Measurements from ENCODE around the gene PPP4R4.
"Not testable (repeated sequence)": the region's sequence is repeated elsewhere in the genome, so short reads cannot be mapped to it uniquely, and the experiment has no call there.

Gene PPP4R4

DNA sequence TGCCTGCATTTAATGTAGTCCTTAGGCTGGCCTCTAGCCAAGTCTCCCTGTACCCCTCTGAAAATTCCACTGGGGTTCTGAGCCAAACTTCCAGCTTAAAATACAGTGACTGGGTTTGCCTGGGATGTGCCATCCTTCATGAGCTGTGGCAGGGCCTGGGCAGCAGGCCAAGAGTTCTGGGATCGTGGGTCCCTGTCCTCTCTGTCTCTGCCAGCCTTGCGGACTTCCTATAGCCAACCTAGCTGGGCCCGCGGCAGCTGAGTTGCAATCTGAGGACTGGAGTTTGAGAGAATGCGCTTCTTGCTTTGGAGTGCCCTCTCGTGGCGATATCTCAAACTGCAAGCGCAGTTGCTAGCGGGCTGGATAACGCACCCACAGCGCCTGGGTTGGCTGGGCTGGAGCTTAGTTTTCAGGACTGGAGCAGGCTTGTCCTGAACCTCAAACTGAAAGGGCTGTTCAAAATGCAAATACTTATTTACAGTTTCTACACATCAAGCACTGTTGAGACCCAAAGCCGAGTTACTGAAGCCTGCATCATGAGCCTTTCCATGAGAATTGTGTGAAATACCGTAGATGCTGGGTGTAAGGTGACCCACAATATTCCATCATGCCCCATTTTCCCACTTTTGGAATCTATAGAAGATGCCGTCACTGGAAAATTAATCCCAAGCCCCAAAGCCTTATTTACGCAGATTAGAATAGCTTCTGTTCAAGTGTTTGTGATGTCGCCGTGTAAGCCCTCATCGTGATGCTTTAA is 37.4 kb upstream of the PPP4R4 start:
- TF ChIP-seq ZNF274 (IDR thresholded peaks at IDR 0.05; ENCODE audit: low read depth, low read length), result no peak
- H3K4me3 ChIP-seq (ENCODE audit: low read length), result no peak overlapping the region

DNA sequence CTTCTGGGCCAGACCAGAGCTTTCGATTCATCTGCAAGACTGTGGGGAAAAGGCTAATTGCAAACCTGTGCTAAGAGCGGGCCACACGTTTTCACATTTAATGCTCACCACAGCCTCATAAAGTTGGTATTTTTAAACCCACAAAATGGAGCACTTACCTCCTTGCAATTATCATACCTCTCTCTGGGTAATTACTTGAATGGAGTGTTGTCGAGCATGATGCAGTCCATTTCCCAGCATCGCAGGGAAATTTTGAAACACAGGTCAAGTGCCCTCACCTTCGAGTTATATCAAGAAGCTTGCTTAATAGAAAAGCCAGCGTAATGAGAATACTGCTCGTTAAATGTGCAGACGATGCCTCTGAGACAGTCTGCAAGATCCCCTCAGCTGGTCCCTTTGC is 35.9 kb upstream of the PPP4R4 start:
- no peak for TF ChIP-seq ZNF274 (IDR thresholded peaks at IDR 0.05; ENCODE audit: low read depth, low read length)

DNA sequence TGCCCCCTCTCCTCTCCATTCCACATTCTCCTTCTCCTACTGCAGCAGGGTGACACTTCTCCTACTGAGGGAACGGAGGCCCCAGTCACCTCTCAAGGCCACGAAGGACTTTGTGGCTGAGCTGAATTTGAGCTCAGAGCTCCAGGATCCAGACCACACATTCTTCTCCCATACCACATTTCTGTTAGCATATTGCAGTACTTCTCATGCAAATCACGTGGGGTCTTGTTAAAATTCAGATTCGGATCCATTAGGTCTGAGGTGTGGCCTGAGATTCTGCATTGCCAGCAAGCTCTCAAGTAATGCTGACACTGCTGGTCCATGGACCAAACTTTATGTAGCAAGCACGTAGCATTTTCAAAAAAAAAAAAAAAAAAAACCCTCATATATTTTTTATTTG is 35.1 kb upstream of the PPP4R4 start:
- H3K4me3 ChIP-seq (ENCODE audit: low read length), result no peak overlapping the region
- no peak for TF ChIP-seq ZNF274 (IDR thresholded peaks at IDR 0.05; ENCODE audit: low read depth, low read length)

More for the DNA sequence above, 35.9 kb upstream of the PPP4R4 start:
- no peak overlapping the region for H3K4me3 ChIP-seq (ENCODE audit: low read length)

DNA sequence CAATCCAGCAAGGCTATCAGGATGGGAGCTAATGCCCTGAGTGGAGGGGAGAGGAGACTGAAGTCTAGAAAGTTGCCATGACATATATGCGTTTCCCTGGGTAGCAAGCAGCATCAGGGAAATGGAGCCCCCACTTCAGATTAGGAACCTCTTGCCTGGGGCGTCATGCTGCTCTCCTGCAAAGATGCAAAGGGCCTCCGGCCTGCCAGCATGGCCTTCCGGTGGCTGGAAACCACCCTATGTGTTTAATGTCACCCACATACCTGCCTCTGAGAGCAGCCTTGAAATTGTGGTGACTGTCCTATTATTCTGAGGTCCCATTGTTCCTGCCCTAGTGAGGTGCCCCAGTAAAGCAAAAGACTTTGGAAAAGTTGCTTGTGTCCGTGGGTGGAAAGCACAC is 34.7 kb upstream of the PPP4R4 start:
- H3K4me3 ChIP-seq (ENCODE audit: low read length), result no peak overlapping the region
- TF ChIP-seq ZNF274 (IDR thresholded peaks at IDR 0.05; ENCODE audit: low read depth, low read length), result no peak

DNA sequence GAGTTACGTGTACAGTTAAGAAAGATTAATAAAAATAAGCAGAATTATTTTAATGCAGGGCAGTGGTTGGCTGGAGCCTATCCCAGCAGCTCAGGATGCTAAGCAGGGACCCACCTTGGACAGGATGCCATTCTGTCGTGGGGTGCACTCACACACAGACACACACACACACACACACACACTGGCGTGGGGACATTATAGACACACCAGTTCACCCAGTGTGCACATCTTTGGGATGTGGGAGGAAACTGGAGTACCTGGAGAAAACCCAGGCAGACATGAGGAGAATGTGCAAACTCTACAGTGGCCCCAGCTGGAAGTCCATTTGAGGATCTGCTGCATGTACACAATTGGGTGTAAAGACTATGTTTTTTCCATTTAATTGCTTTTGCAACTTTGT is 31.9 kb upstream of the PPP4R4 start:
- no peak overlapping the region for H3K4me3 ChIP-seq (ENCODE audit: low read length)
- TF ChIP-seq ZNF274 (IDR thresholded peaks at IDR 0.05; ENCODE audit: low read depth, low read length), result no peak

DNA sequence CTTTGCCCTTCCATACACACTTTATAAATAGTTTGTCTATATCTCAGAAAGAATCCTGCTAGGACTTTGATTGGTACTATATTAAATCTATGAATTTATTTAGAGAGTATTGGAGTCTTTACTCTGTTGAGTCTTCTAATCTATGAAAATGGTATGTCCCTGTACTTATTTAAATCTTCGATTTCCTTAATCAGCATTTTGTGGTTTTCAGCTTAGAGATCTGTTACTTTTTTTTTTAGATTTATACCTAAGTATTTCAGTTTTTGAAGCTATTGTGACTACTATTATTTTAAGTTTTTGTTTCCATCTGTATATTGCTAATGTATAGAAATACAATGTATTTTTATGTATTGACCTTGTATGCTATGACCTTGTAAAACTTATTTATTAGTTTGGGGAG is 31.3 kb upstream of the PPP4R4 start:
- TF ChIP-seq ZNF274 (IDR thresholded peaks at IDR 0.05; ENCODE audit: low read depth, low read length), result no peak
- no peak overlapping the region for H3K4me3 ChIP-seq (ENCODE audit: low read length)

DNA sequence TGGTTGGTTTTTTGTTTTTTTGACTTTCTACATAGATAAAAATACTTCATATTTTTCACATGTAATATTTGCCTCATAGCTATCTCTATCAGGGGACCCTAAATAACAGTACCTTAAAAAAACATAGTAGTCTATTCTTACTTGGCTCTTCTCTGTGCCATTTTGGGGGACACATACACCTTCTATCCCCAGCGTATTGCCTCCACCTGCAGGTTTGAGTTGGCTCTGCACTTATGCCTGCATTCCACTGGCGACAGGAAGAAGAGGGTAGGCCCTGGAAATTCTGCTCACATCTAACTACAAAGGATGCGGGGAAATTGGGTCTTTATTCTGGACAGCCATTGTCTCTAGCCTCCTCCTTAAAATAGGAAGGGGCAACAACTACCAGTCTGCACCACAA is 30.9 kb upstream of the PPP4R4 start:
- no peak for TF ChIP-seq ZNF274 (IDR thresholded peaks at IDR 0.05; ENCODE audit: low read depth, low read length)
- no peak overlapping the region for H3K4me3 ChIP-seq (ENCODE audit: low read length)

DNA sequence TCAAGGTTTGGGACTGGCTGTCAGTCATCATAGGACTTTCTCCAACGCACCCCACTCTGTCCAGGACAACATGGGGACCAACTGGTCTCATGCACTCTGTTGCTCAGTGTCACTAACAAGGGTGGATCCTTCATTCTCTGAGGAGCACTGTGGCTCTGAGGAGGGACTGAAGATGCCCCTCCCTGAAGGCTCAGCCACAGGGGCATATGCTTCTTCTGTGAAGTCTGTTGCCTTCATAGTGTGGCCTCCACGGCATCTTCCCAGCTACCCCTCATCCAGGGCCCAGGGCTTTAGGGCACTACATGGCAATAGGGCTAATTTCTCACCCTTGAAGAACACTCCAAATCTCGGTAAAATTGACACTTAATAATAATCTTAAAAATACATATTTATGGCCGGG is 30.4 kb upstream of the PPP4R4 start:
- H3K4me3 ChIP-seq (ENCODE audit: low read length), result no peak overlapping the region
- no peak for TF ChIP-seq ZNF274 (IDR thresholded peaks at IDR 0.05; ENCODE audit: low read depth, low read length)

DNA sequence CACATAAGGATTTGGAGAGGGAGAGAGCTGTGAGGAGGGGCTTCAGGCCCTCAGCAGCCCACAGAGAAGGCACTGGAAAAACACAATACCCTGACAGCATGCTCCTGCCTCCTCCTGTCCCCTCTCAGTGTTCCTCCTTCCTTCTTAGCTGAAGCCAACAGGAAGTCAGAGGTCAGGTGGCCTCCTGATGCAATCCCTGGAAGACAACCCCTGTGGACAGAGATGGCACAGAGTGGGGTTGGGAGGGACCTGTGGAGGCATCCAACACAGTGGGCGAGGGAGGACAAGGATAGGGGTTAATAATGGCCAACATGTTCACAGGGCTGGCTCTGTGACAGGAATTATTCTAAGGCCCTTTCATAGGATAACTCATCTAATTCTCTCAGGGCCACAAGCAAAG is 29.4 kb upstream of the PPP4R4 start:
- TF ChIP-seq ZNF274 (IDR thresholded peaks at IDR 0.05; ENCODE audit: low read depth, low read length), result no peak
- H3K4me3 ChIP-seq (ENCODE audit: low read length), result no peak overlapping the region

DNA sequence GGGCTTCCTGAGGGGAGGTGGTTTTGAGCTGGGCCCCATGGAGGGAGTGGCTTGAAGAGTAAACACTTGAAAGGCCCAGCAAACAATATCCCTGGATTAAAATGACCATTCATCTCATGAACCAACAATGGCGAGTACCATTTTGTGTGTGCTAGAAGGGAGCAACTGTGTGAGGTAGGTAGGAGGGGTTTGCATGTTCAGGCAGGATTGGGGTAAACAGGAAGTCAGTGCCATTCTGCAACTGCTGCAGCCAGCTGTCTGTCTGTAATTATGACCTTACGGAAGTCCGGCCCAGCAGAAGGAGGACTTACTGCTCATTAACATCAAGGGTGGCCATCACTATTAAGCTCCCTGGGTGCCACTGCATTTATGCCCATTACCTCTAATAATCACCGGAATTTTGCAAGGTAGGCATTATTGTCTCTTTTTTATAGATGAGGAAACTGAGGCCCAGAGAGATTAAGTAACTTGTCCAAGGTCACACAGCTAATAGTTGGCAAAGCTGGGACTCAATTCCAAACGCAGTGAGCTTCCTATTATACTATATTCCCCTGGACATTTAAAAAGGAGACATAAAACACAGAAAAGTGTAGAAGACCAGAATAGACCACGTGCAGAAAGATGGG is 28.1 kb upstream of the PPP4R4 start:
- no peak for TF ChIP-seq ZNF274 (IDR thresholded peaks at IDR 0.05; ENCODE audit: low read depth, low read length)
- H3K4me3 ChIP-seq (ENCODE audit: low read length), result no peak overlapping the region

DNA sequence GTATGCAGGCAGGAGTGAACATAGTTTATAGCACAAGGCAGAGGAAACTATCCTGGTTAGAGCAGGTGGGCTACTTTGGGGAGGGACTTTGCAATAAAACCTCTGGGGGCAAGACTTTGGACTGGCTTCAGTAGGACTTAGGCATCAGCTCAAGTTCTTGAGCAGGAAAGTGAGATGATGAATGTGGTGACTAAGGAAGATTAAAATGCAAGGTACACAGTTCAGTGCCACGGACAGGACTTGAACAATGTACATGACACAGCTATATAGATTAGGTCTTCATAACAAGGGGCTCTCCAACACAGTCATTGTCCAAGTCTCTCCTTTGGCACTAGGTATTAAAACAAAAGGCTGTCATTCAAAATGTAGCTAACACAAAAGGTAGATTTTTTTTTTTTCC is 21.4 kb upstream of the PPP4R4 start:
- no peak for TF ChIP-seq ZNF274 (IDR thresholded peaks at IDR 0.05; ENCODE audit: low read depth, low read length)
- H3K4me3 ChIP-seq (ENCODE audit: low read length), result no peak overlapping the region

DNA sequence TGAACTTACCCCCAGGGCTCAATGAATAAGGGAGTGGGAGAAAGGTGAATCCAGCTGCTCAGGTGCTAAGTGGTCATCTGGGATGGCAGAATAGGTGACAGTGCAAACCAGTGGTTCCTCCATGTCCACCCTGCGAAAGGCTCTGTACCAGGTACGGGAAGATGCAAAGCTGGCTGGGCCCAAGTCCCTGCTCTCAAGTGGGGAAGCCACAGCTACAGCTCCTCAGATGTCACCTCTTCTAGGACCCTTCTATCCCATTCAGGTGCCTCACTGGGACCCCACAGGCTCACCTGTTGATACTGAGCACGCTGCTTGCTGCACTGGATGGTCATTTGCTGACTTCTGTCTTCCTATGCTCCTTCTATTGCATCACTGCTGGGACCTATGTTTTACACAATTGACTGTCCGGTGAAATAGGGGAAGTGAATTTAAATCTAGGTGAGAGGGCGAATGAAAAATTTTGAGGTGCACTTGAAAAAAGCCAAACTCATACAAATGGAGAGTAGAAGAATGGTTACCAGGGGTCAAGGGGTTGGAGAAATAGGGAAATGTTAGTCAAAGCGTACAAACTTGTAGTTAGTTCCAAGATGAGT is 20.3 kb upstream of the PPP4R4 start:
- H3K4me3 ChIP-seq (ENCODE audit: low read length), result no peak overlapping the region
- TF ChIP-seq ZNF274 (IDR thresholded peaks at IDR 0.05; ENCODE audit: low read depth, low read length), result no peak

DNA sequence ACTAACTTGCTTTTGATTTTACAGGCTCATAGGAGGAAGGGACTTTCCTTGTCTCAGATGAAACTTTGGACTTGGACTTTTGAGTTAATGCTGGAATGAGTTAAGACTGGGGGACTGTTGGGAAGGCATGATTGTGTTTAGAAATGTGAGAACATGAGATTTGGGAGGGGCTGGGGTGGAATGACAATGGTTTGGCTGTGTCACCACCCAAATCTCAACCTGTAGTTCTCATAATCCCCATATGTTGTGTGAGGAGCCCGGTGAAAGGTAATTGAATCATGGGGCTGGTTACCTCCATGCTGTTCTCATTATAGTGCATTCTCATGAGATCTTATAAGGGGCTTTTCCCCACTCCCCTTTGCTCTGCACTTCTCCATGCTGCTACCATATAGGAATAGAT is 18.0 kb upstream of the PPP4R4 start:
- H3K4me3 ChIP-seq (ENCODE audit: low read length), result not testable (repeated sequence)

DNA sequence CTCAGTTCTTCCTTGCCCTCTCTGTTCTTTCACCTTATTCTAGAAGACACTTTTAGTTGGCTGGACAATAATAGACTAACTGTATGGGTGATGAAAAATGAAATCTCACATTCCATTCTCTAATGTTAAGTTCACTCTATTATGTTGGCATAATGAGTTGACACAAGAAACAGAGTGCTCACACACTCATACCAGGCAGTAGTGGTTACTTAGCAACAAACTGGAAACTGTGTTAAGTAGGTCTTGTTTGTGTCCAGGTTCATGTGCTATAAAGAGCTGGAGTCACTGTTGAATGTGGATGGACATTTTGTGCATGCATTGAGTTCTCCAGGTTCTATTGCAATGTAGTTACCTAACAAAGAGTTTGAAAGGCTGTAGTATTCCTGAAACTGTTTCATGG is 16.9 kb upstream of the PPP4R4 start:
- no peak for TF ChIP-seq ZNF274 (IDR thresholded peaks at IDR 0.05; ENCODE audit: low read depth, low read length)
- H3K4me3 ChIP-seq (ENCODE audit: low read length), result no peak overlapping the region

DNA sequence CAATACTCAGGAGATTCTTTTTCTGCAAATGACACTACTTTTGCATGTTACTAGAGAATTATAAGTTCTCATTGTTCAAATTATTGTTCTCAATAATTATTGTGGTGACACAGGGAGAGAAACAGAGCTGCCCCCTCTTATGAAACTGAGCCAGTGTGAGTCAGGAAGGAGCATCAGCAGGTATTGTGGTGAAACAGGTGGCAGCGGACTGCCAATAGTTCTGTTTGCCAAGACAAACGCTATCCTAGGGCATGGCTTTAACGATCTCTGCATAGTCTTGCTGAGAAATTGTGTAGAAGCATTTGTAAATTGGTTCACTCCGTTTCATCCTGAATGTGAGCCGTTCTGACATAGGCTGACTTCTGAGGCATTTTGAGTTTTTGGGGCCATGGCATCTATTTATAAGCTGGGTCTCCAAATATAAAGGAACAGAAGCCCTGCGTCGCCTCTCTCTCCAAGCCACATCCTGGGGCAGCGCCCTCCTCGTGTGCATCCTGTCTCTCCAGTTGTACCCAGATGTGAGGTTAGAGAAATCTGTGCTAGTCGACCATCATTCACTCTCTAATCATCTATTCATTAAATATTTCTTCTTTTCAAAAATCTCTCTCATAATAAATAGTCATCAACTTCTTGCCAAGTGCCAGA is 15.8 kb upstream of the PPP4R4 start:
- no peak for TF ChIP-seq ZNF274 (IDR thresholded peaks at IDR 0.05; ENCODE audit: low read depth, low read length)

More for the DNA sequence above, 15.8 kb upstream of the PPP4R4 start:
- no peak overlapping the region for H3K4me3 ChIP-seq (ENCODE audit: low read length)

Data from GM08714 (cell line).